SK-N-SH treated with all-trans-retinoic acid at 6 μM for 48 hours (cell line): ENCODE measurements around the gene PPP2R5D.

Experiments used
- ATAC-seq: fragments of 200-7000 bp; cut with Tn5 transposase; 3 replicates; pipeline ENCODE4 v1.9.1; 2020; ENCODE audit warnings: mild to moderate bottlenecking, moderate library complexity
- ARNTL ChIP-seq: fragments of 450-650 bp; formaldehyde crosslinking; IDR thresholded peaks from 2 replicates; pipeline ENCODE4 v1.5.0; 2020; ENCODE audit warnings: low read depth, mild to moderate bottlenecking, moderate library complexity, borderline replicate concordance
- BACH2 ChIP-seq: fragments of 250-450 bp; sonication (Bioruptor Pico); IDR thresholded peaks from 2 replicates; pipeline ENCODE4 v1.9.0; 2021; ENCODE audit warnings: mild to moderate bottlenecking, borderline replicate concordance
- CREB5 ChIP-seq: fragments of 250-450 bp; sonication (Bioruptor Pico); IDR thresholded peaks from 2 replicates; pipeline ENCODE4 v1.5.1; 2020; ENCODE audit warnings: low read depth, mild to moderate bottlenecking, moderate library complexity
- CSDC2 ChIP-seq: fragments of 250-450 bp; sonication (Bioruptor Pico); IDR thresholded peaks from 2 replicates; pipeline ENCODE4 v1.5.0; 2020; ENCODE audit warnings: mild to moderate bottlenecking, moderate library complexity
- CSRNP3 ChIP-seq: fragments of 250-450 bp; sonication (Bioruptor Pico); IDR thresholded peaks from 2 replicates; pipeline ENCODE4 v1.5.1; 2021; ENCODE audit warnings: mild to moderate bottlenecking, moderate library complexity
- ESRRG ChIP-seq: fragments of 250-450 bp; sonication (Bioruptor Pico); IDR thresholded peaks from 2 replicates; pipeline ENCODE4 v1.6.1; 2021; ENCODE audit warnings: mild to moderate bottlenecking
- GLIS3 ChIP-seq: fragments of 250-450 bp; sonication (Bioruptor Pico); IDR thresholded peaks from 2 replicates; pipeline ENCODE4 v1.5.0; 2020; ENCODE audit warnings: mild to moderate bottlenecking, moderate library complexity
- ISL1 ChIP-seq: fragments of 250-450 bp; sonication (Bioruptor Pico); IDR thresholded peaks from 2 replicates; pipeline ENCODE4 v2.1.2; 2022; ENCODE audit warnings: mild to moderate bottlenecking, moderate library complexity
- OSR1 ChIP-seq: fragments of 250-450 bp; sonication (Bioruptor Pico); IDR thresholded peaks from 2 replicates; pipeline ENCODE4 v1.8.0; 2022; ENCODE audit warnings: moderate library complexity, mild to moderate bottlenecking, inconsistent platforms
- PATZ1 ChIP-seq: fragments of 250-450 bp; sonication (Bioruptor Pico); IDR thresholded peaks from 2 replicates; pipeline ENCODE4 v1.8.0; 2020; ENCODE audit warnings: mild to moderate bottlenecking, moderate library complexity, borderline replicate concordance
- RARB ChIP-seq: fragments of 250-450 bp; sonication (Bioruptor Pico); IDR thresholded peaks from 2 replicates; pipeline ENCODE4 v1.8.0; 2021; ENCODE audit warnings: mild to moderate bottlenecking, moderate library complexity
- SNAI2 ChIP-seq: fragments of 250-450 bp; sonication (Bioruptor Pico); IDR thresholded peaks from 2 replicates; pipeline ENCODE4 v1.5.0; 2020; ENCODE audit warnings: mild to moderate bottlenecking, moderate library complexity
- TCF4 ChIP-seq: fragments of 250-450 bp; sonication (Bioruptor Pico); IDR thresholded peaks from 2 replicates; pipeline ENCODE4 v1.8.0; 2021; ENCODE audit warnings: mild to moderate bottlenecking, moderate library complexity, borderline replicate concordance
- TOX ChIP-seq: fragments of 250-450 bp; sonication (Bioruptor Pico); IDR thresholded peaks from 2 replicates; pipeline ENCODE4 v1.8.0; 2021; ENCODE audit warnings: mild to moderate bottlenecking, moderate library complexity, borderline replicate concordance
- TSHZ2 ChIP-seq: fragments of 250-450 bp; sonication (Bioruptor Pico); IDR thresholded peaks from 2 replicates; pipeline ENCODE4 v1.5.0; 2020; ENCODE audit warnings: mild to moderate bottlenecking, moderate library complexity
- ZC3H10 ChIP-seq: fragments of 250-450 bp; sonication (Bioruptor Pico); IDR thresholded peaks from 2 replicates; pipeline ENCODE4 v1.5.1; 2021; ENCODE audit warnings: mild to moderate bottlenecking, moderate library complexity
- ZFP3 ChIP-seq: fragments of 250-450 bp; sonication (Bioruptor Pico); IDR thresholded peaks from 2 replicates; pipeline ENCODE4 v1.5.0; 2020; ENCODE audit warnings: mild to moderate bottlenecking, moderate library complexity
- ZFP30 ChIP-seq: fragments of 450-650 bp; formaldehyde crosslinking; IDR thresholded peaks from 2 replicates; pipeline ENCODE4 v1.5.0; 2022; ENCODE audit warnings: mild to moderate bottlenecking, moderate library complexity
- ZNF565 ChIP-seq: fragments of 450-650 bp; formaldehyde crosslinking; conservative IDR thresholded peaks from 2 replicates; pipeline ENCODE4 v1.5.0; 2020; ENCODE audit warnings: low read depth, mild to moderate bottlenecking, moderate library complexity
- ZNF70 ChIP-seq: fragments of 450-650 bp; formaldehyde crosslinking; IDR thresholded peaks from 2 replicates; pipeline ENCODE4 v1.5.0; 2020; ENCODE audit warnings: mild to moderate bottlenecking, moderate library complexity
- ZNF8 ChIP-seq: fragments of 450-650 bp; formaldehyde crosslinking; IDR thresholded peaks from 2 replicates; pipeline ENCODE4 v1.5.0; 2020; ENCODE audit warnings: mild to moderate bottlenecking, moderate library complexity
- TF ChIP-seq, protein P1 (sequence below): fragments of 250-450 bp; sonication (Bioruptor Pico); IDR thresholded peaks from 2 replicates; pipeline ENCODE4 v1.8.0; 2021; ENCODE audit warnings: low read depth, mild to moderate bottlenecking, moderate library complexity, borderline replicate concordance

Gene PPP2R5D

GRCh38 chr6:42973926-42974325 lies 10.4 kb upstream of the PPP2R5D start:
- TF ChIP-seq ZFP30 (no peak), ZFP3 (CRISPR knock-in tag) (no peak), CSDC2 (no peak), ZNF70 (no peak), RARB (no peak), SNAI2 (CRISPR knock-in tag) (no peak), ARNTL (no peak), TSHZ2 (CRISPR knock-in tag) (no peak), BACH2 (CRISPR knock-in tag) (no peak), TOX (CRISPR knock-in tag) (no peak), GLIS3 (CRISPR knock-in tag) (no peak), OSR1 (CRISPR knock-in tag) (no peak), ESRRG (no peak), CSRNP3 (CRISPR knock-in tag) (no peak), TCF4 (CRISPR knock-in tag) (no peak), ZNF565 (CRISPR knock-in tag) (no peak)
- no peak for ATAC-seq

- no peak for ATAC-seq
- no peak for TF ChIP-seq ISL1 (CRISPR knock-in tag)
Observed at GRCh38 chr6:42974919-42975505, 9.4 kb upstream of the PPP2R5D start.

DNA sequence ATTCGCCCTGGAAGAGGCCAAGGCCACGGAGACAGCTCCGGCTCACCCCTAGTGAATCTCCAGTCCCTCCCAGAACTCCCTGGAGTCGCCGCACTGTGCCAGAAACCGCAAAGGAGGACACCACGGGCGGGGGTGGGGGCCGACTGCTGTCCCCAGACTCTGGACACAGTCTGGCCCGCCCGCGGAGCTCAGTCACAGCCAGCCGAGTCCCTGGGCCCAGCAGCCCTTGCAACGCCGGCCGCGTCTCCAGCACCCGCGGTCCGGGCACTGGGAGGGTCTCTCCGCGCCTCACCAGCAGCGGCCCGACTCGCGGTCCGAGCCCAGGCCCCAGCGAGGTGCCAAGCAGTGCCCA lies 5.9 kb upstream of the PPP2R5D start:
- peak; percentile 56 for ATAC-seq

More for the DNA sequence above, 5.9 kb upstream of the PPP2R5D start:
- no peak for TF ChIP-seq ZNF565 (CRISPR knock-in tag)
- no peak for TF ChIP-seq TOX (CRISPR knock-in tag)
- no peak for TF ChIP-seq PATZ1 (CRISPR knock-in tag)
- TF ChIP-seq, protein P1, sequence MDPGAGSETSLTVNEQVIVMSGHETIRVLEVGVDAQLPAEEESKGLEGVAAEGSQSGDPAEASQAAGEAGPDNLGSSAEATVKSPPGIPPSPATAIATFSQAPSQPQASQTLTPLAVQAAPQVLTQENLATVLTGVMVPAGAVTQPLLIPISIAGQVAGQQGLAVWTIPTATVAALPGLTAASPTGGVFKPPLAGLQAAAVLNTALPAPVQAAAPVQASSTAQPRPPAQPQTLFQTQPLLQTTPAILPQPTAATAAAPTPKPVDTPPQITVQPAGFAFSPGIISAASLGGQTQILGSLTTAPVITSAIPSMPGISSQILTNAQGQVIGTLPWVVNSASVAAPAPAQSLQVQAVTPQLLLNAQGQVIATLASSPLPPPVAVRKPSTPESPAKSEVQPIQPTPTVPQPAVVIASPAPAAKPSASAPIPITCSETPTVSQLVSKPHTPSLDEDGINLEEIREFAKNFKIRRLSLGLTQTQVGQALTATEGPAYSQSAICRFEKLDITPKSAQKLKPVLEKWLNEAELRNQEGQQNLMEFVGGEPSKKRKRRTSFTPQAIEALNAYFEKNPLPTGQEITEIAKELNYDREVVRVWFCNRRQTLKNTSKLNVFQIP (CRISPR knock-in tag), result no peak
- TF ChIP-seq ZFP3 (CRISPR knock-in tag), result no peak
- no peak for TF ChIP-seq ARNTL
- no peak for TF ChIP-seq OSR1 (CRISPR knock-in tag)
- no peak for TF ChIP-seq ISL1 (CRISPR knock-in tag)
- no peak for TF ChIP-seq CREB5 (CRISPR knock-in tag)
- no peak for TF ChIP-seq ZC3H10
- TF ChIP-seq ESRRG, result no peak
- TF ChIP-seq TSHZ2 (CRISPR knock-in tag), result no peak
- no peak for TF ChIP-seq SNAI2 (CRISPR knock-in tag)
- TF ChIP-seq ZNF8 (CRISPR knock-in tag), result no peak
- no peak for TF ChIP-seq ZNF70
- no peak for TF ChIP-seq BACH2 (CRISPR knock-in tag)
